ENCODE measurements around the gene GOLGA6L25.
"Not testable (repeated sequence)": the region's sequence is repeated elsewhere in the genome, so short reads cannot be mapped to it uniquely, and the experiment has no call there.

- not testable (repeated sequence) for TF ChIP-seq POLR2A, CTCF (IDR thresholded peaks at IDR 0.05)
Observed at GRCh38 chr15:28589769-28590168, 36.4 kb downstream of the GOLGA6L25 start.
